Measurements from ENCODE around the gene PHPT1. TPM values are rescaled to one million over a fixed set of nuclear protein-coding genes. Genes with fewer than 3 reads are reported as not detected.

The PHPT1 gene
- total and polyA plus RNA-seq, 2 of the 8 experiments (the other 6 are each of a cell fraction or from before 2014, with no cell fraction given) = 109 to 226 TPM

GRCh38 chr9:136806067-136806466, 43.1 kb upstream of the PHPT1 start:
- Histone ChIP-seq H3K4ac (replicated peaks; ENCODE audit: insufficient read length, low read depth, low read length) (no peak overlapping the region), H3K4me3 (ENCODE audit: extremely low read depth in 1 of 4, insufficient read depth in 2 of 4, low read depth in 3 of 4, low read length in 4 of 4) (no peak overlapping the region), H3K4me1 (replicated peaks in 1 of 4; ENCODE audit: control insufficient read depth in 3 of 4, insufficient read depth in 4 of 4, low read length in 3 of 4) (peaks cover 0 to 13% (median 7%) of the 10 kb centered on the region in 4 experiments; a peak in 6 of 7 replicates), H3K36me3 (ENCODE audit: control insufficient read depth in 2 of 4, insufficient read depth in 4 of 4, low read length in 3 of 4) (peaks cover 0 to 10% (median 1%) of the 10 kb centered on the region in 4 experiments; a peak in 3 of 8 replicates), H3K23ac (ENCODE audit: insufficient read length) (no peak overlapping the region), H3K79me1 (ENCODE audit: low read depth, low read length) (peaks cover 2% of the 10 kb centered on the region), H3K27ac (ENCODE audit: low read depth, low read length) (no peak overlapping the region), H3K9ac (replicated peaks in 1 of 4; ENCODE audit: extremely low read depth in 1 of 4, low read depth in 3 of 4, low read length in 3 of 4) (no peak overlapping the region), H2BK5ac (ENCODE audit: low read depth, low read length) (no peak overlapping the region), H3K18ac (ENCODE audit: extremely low read depth, low read length) (no peak overlapping the region), H4K91ac (replicated peaks; ENCODE audit: insufficient read length, low read length) (no peak overlapping the region), H2AK5ac (ENCODE audit: low read depth, low read length) (no peak overlapping the region), H3K27me3 (replicated peaks in 1 of 4; ENCODE audit: control insufficient read depth in 3 of 4, extremely low read depth in 1 of 4, insufficient read depth in 3 of 4, low read length in 3 of 4) (peaks cover 0 to 17% (median 8%) of the 10 kb centered on the region in 4 experiments; a peak in 3 of 7 replicates), H3K4me2 (ENCODE audit: insufficient read depth in 1 of 2, low read depth in 2 of 2, low read length in 2 of 2) (no peak overlapping the region; a peak in 1 of 4 replicates), H3K79me2 (ENCODE audit: control insufficient read depth in 1 of 2, insufficient read depth in 2 of 2, low read length in 2 of 2) (peaks cover 5 to 27% of the 10 kb centered on the region in 2 experiments), H4K20me1 (replicated peaks in 1 of 2; ENCODE audit: control insufficient read depth in 1 of 2, insufficient read depth in 2 of 2, low read length in 2 of 2) (peaks cover 5 to 12% of the 10 kb centered on the region in 2 experiments), H2AFZ (ENCODE audit: low read length) (no peak overlapping the region), H2BK15ac (ENCODE audit: low read length) (no peak overlapping the region), H3K56ac (replicated peaks; ENCODE audit: insufficient read length, low read depth, low read length) (no peak overlapping the region), H3K23me2 (ENCODE audit: low read depth, low read length) (peaks cover 9% of the 10 kb centered on the region; the same call in 1 of the 2 replicates), H4K5ac (ENCODE audit: insufficient read length, low read depth, low read length) (no peak overlapping the region), H2BK20ac (ENCODE audit: low read length) (no peak overlapping the region), H2BK12ac (ENCODE audit: low read depth, low read length) (no peak overlapping the region), H3K9me3 (ENCODE audit: insufficient read depth in 2 of 2, low read depth in 1 of 2, low read length in 1 of 2) (no peaks in the 10 kb centered on the region), H2BK120ac (replicated peaks; ENCODE audit: low read depth, low read length) (no peak overlapping the region), H4K8ac (ENCODE audit: extremely low read depth, insufficient read depth, low read length) (no peak overlapping the region; the same call in 1 of the 2 replicates), H3K14ac (ENCODE audit: insufficient read length) (no peak overlapping the region)
- no peak for TF ChIP-seq RNF2 (IDR thresholded peaks at IDR 0.05; ENCODE audit: borderline replicate concordance, low read depth, low read length, missing control alignments, poor library complexity, severe bottlenecking)
- no peak for TF ChIP-seq EGR1 (IDR thresholded peaks at IDR 0.05; ENCODE audit: borderline replicate concordance, low read depth, low read length)
- TF ChIP-seq GTF2F1 (IDR thresholded peaks at IDR 0.05; ENCODE audit: borderline replicate concordance, low read depth, low read length) = no peak
- no peak for TF ChIP-seq NRF1 (IDR thresholded peaks at IDR 0.05; ENCODE audit: low read depth, low read length)
- TF ChIP-seq CTBP2 (IDR thresholded peaks at IDR 0.05; ENCODE audit: borderline replicate concordance, insufficient read depth, insufficient read length, low read length) = no peak
- TF ChIP-seq ZNF274 (IDR thresholded peaks at IDR 0.05; ENCODE audit: borderline replicate concordance, extremely low read depth, low read length) = no peak
- TF ChIP-seq POLR2A (IDR thresholded peaks at IDR 0.05; ENCODE audit: control extremely low read depth in 1 of 2, low read depth in 2 of 2, low read length in 2 of 2) = no peak
- TF ChIP-seq JUN (IDR thresholded peaks at IDR 0.05; ENCODE audit: low read depth, low read length) = no peak
- no peak for FAIRE-seq
- 92% methylated on average over 9 of the region's 10 CpGs; no CpG with 5 or more reads in 1 of the 2 experiments for WGBS, 2 experiments (ENCODE audit: extremely low coverage in 1 of 2, insufficient coverage in 1 of 2, insufficient read length in 1 of 2, insufficient replicate concordance in 2 of 2, low coverage in 1 of 2, low lambda C conversion rate in 2 of 2, missing lambda C conversion rate in 1 of 2)
- POLR2A ChIA-PET (ENCODE audit: partially characterized antibody) = interaction anchor here (1.3 to 7.8 kb wide), 5 partner anchors 14 to 79 kb away, joined by 3 to 96 read pairs (median 6); partner anchors contain the start of gene AJM1
- CTCF ChIA-PET (ENCODE audit: partially characterized antibody) = interaction anchor here (0.7 to 2.3 kb wide), 7 partner anchors 8 to 223 kb away, joined by 3 to 10 read pairs (median 4); partner anchors contain the start of genes AJM1 and CCDC183
- no peak for DNase-seq (ENCODE audit: low read depth in 1 of 2, low spot score in 2 of 2)
